Stomach (tissue), 4 donors: Measurements from ENCODE around the gene SCML2.

Experiments used
- EP300 ChIP-seq: sonication (generic); formaldehyde crosslinking; IDR thresholded peaks from one replicate; pipeline ENCODE4 v1.6.1; 2017; ENCODE audit warnings: antibody characterized with exemption
- POLR2AphosphoS5 ChIP-seq, 3 donors: sonication (generic); formaldehyde crosslinking; IDR thresholded peaks; one replicate each; pipeline ENCODE4 v1.6.1; 2016; ENCODE audit warnings: antibody characterized with exemption in 3 of 3

DNA sequence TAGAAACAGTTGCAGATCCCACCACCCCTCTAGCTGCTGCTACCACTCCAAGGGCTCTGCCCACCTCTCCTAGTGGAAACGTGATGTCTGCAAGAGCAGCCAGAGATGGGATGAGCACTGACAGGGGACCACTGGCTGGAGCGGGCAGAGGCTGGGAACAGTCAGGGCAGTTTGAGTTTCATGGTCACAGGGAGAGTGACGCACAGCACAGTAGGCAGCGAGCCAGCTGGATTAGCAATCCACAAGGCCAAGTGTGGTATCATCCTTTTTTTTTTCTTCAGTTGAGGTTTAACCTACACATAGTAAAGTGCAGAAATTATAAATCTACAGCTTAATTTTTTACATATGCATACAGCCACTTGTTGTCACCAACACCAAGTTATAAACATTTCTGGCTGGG is 6.4 kb upstream of the SCML2 start:
- no peak for TF ChIP-seq EP300
- no peak for TF ChIP-seq POLR2AphosphoS5 (IDR thresholded peaks at IDR 0.05)
